AG09319 (cell line): ENCODE data around the gene VPS33A.

Experiments used
- DNase-seq: peaks from one replicate; pipeline ENCODE4 v3.0.0-alpha.2; 2010; ENCODE audit warnings: low read depth; ENCODE audit errors: extremely low read depth
- TF ChIP-seq, protein P1 (sequence below): IDR thresholded peaks from 2 replicates; pipeline ENCODE4 v1.5.1; 2011; ENCODE audit warnings: low read depth, mild to moderate bottlenecking, inconsistent platforms, low read length, moderate library complexity

Gene VPS33A

GRCh38 chr12:122232691-122233090 is 33.6 kb downstream of the VPS33A start:
- DNase-seq, result no peak
- TF ChIP-seq, protein P1, sequence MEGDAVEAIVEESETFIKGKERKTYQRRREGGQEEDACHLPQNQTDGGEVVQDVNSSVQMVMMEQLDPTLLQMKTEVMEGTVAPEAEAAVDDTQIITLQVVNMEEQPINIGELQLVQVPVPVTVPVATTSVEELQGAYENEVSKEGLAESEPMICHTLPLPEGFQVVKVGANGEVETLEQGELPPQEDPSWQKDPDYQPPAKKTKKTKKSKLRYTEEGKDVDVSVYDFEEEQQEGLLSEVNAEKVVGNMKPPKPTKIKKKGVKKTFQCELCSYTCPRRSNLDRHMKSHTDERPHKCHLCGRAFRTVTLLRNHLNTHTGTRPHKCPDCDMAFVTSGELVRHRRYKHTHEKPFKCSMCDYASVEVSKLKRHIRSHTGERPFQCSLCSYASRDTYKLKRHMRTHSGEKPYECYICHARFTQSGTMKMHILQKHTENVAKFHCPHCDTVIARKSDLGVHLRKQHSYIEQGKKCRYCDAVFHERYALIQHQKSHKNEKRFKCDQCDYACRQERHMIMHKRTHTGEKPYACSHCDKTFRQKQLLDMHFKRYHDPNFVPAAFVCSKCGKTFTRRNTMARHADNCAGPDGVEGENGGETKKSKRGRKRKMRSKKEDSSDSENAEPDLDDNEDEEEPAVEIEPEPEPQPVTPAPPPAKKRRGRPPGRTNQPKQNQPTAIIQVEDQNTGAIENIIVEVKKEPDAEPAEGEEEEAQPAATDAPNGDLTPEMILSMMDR, result no peak

DNA sequence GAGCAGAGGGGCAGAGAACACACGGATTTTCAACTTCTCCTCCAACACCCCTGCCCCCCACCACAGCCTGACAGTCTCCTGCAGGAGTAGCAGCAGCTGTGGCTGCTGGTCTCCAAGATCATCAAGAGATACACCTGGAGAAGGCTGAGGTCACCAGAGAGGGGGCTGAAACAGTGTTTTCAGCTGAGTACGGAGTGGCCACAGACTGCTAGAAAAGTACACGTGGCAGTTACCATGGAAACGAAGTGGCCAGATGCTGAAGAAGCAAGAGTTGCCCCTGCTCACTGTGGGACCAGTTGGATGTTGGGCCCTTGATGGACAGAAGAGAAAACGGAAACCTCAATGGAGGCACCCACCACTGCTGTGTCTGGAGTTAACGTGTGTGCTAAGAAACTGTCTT is 35.5 kb downstream of the VPS33A start:
- TF ChIP-seq, protein P1, result no peak
- no peak for DNase-seq

GRCh38 chr12:122228092-122228491 is 38.2 kb downstream of the VPS33A start:
- TF ChIP-seq, protein P1, result no peak
- no peak for DNase-seq

- DNase-seq, result no peak
- TF ChIP-seq, protein P1, result no peak
These were observed 39.0 kb downstream of the VPS33A start for GRCh38 chr12:122227341-122227740.

- TF ChIP-seq, protein P1, result no peak
- DNase-seq, result no peak
These were observed 39.7 kb downstream of the VPS33A start for GRCh38 chr12:122226366-122227125.

GRCh38 chr12:122225683-122226365 is 40.5 kb downstream of the VPS33A start, which contains the start of gene DIABLO:
TSS of gene DIABLO (minus strand) at chr12:122226052. CDS start at chr12:122226014, 38 bp downstream.
- TF ChIP-seq, protein P1, result no peak
- peak; percentile 99 for DNase-seq

GRCh38 chr12:122216445-122216844 is 49.8 kb downstream of the VPS33A start:
- TF ChIP-seq, protein P1, result no peak
- DNase-seq, result no peak
